Heart left ventricle (tissue), 16 donors: ENCODE results near the gene WDR87. TPM values are rescaled to one million over a fixed set of nuclear protein-coding genes. Genes with fewer than 3 reads are reported as not detected.

Source experiments
- ATAC-seq, 4 donors: fragments of 200-7000 bp; cut with Tn5 transposase; one replicate each; pipeline ENCODE4 v1.9.1; 2020 to 2022; ENCODE audit warnings: moderate library complexity in 4 of 4, mild to moderate bottlenecking in 3 of 4, moderate number of reproducible peaks in 1 of 4
- DNase-seq, 5 donors: peaks; one replicate each; pipeline ENCODE4 v3.0.0-alpha.2; 2020
- H3K27ac ChIP-seq, 12 donors: fragments of 200-600 bp; sonication (generic) in 4 of 12; one replicate each; pipeline versions ENCODE4 v1.5.0 to v1.8.0; 2016 to 2022; ENCODE audit warnings: mild to moderate bottlenecking in 2 of 12
- H3K27me3 ChIP-seq, 9 donors: fragments of 200-600 bp; sonication (generic) in 2 of 9; one replicate each; pipeline versions ENCODE4 v1.5.1 to v1.8.0; 2016 to 2022; ENCODE audit warnings: mild to moderate bottlenecking in 3 of 9
- H3K36me3 ChIP-seq, 9 donors: fragments of 200-600 bp; sonication (generic) in 2 of 9; one replicate each; pipeline versions ENCODE4 v1.5.0 to v1.8.0; 2018 to 2022; ENCODE audit warnings: mild to moderate bottlenecking in 2 of 9
- H3K4me1 ChIP-seq, 12 donors: fragments of 200-600 bp; sonication (generic) in 4 of 12; one replicate each; pipeline versions ENCODE4 v1.5.0 to v1.8.0; 2016 to 2022; ENCODE audit warnings: mild to moderate bottlenecking in 3 of 12
- H3K4me3 ChIP-seq, 12 donors: fragments of 200-600 bp; sonication (generic) in 4 of 12; one replicate each; pipeline versions ENCODE4 v1.5.0 to v1.8.0; 2017 to 2022; ENCODE audit warnings: mild to moderate bottlenecking in 9 of 12, moderate library complexity in 4 of 12
- H3K9me3 ChIP-seq, 12 donors: fragments of 200-600 bp; sonication (generic) in 4 of 12; one replicate each; pipeline versions ENCODE4 v1.5.0 to v1.8.0; 2016 to 2022; ENCODE audit warnings: mild to moderate bottlenecking in 1 of 12
- CTCF ChIP-seq, 12 donors: fragments of 200-600 bp; sonication (generic) in 4 of 12; IDR thresholded peaks; one replicate each; pipeline versions ENCODE4 v1.5.0 to v1.8.0; 2018 to 2022; ENCODE audit warnings: antibody characterized with exemption in 12 of 12, mild to moderate bottlenecking in 5 of 12
- POLR2A ChIP-seq, 2 donors: fragments of 450-650 bp; IDR thresholded peaks; one replicate each; pipeline ENCODE4 v1.6.1; 2017; ENCODE audit warnings: antibody characterized with exemption in 2 of 2, mild to moderate bottlenecking in 2 of 2, moderate library complexity in 2 of 2
- WGBS, 4 donors: extraction: QIAGEN DNeasy Blood & Tissue Kit in 2 of 4; methylation state at CpG; one replicate each; pipeline versions ENCODE4 v1.1.5 to v1.1.7; 2013 to 2018; 5-methylcytosine and 5-hydroxymethylcytosine counted together
- intact Hi-C, 10 donors: fragments of 100-400 bp; cut with DNase I; formaldehyde crosslinking; loops; one replicate each; pipeline versions ENCODE4 v1.11.1 to v1.14.2; 2022
- polyA plus RNA-seq, 2 donors: library from polyadenylated mRNA; stranded (reverse); fragments of 200-250 nt; gene quantifications; one replicate each; pipeline ENCODE4 v1.2.3, GENCODE V29; 2013
- total RNA-seq, 9 donors: library from RNA; depleted of rRNA in 2 of 9; stranded (reverse); fragments of >200 nt in 2 of 9; fragmentation: NEBNext Ultra II Directional in 3 of 9; extraction: Animal tissue kit (Norgen Biotek cat#: 25700) in 3 of 9; gene quantifications; one replicate each; pipeline versions ENCODE4 v1.1.0 to v1.2.4, GENCODE V29; 2016 to 2023
- donor health status: ischemic (EF 13 %, LVEDD 7.1; RV severe dilation, severe dysfunction).
- donor health status: healthy with polysubstance abuse.
- donor health status: DM: no; HTN: yes; CAD: no.
- donor health status: DM: no; HTN: no; CAD: no.
- donor health status: ischemic (EF 25% LVEDD 6.9; RV normal size, moderate dysfunction).
- donor health status: ischemic (EF 25% LVEDD 5.7; RV mildly dilated, moderate dysfunction).
- donor health status: healthy.
- donor health status: DM: yes; HTN: yes; CAD: no.
- donor health status: ischemic (EF 35%, LVEDD 5.7; RV mildly dilated, moderate dysfunction).
- donor health status: nonischemic (EF 11% LVEDD 7.7; RV severe dilation, severe dysfunction).
- donor health status: DM: yes; HTN: yes; CAD: no.
- donor health status: PGD.
- donor health status: ischemic (EF 29% LVEDD 5.4; RV normal size, mild dysfunction).
- donor health status: nonischemic (EF 23%, LVEDD 6.1; RV moderate dilation, normal function).

Gene WDR87
- total and polyA plus RNA-seq, 11 donors: not detected

- 89 to 95% (median 93%) methylated on average over 5 of the region's 5 CpGs for WGBS, 4 donors
- no peak for DNase-seq
- no peak for TF ChIP-seq CTCF (IDR thresholded peaks at IDR 0.05)
- TF ChIP-seq POLR2A (IDR thresholded peaks at IDR 0.05): no peak
- H3K36me3 ChIP-seq: no peaks in the 10 kb centered on the region
- no peaks in the 10 kb centered on the region for H3K27me3 ChIP-seq
- H3K9me3 ChIP-seq: no peaks in the 10 kb centered on the region
- H3K4me1 ChIP-seq: peaks cover 0 to 10% (median 0%) of the 10 kb centered on the region in 12 donors
- no peak for ATAC-seq
- no peak overlapping the region for H3K27ac ChIP-seq
- intact Hi-C loops: no loop called here
- H3K4me3 ChIP-seq: no peak overlapping the region
Observed at GRCh38 chr19:37947778-37948177, 41.4 kb upstream of the WDR87 start.

GRCh38 chr19:37946132-37946531, 39.7 kb upstream of the WDR87 start:
- Histone ChIP-seq H3K27ac (no peak overlapping the region), H3K4me1 (peaks cover 0 to 8% (median 0%) of the 10 kb centered on the region in 12 donors), H3K4me3 (no peak overlapping the region), H3K27me3 (no peaks in the 10 kb centered on the region), H3K36me3 (no peaks in the 10 kb centered on the region), H3K9me3 (no peaks in the 10 kb centered on the region)
- ATAC-seq (no peak), DNase-seq (no peak)
- TF ChIP-seq POLR2A (IDR thresholded peaks at IDR 0.05) (no peak), CTCF (IDR thresholded peaks at IDR 0.05) (no peak)
- 94 to 99% (median 96%) methylated on average over 6 of the region's 6 CpGs for WGBS, 4 donors
- intact Hi-C loops: no loop called here

- H3K27ac ChIP-seq: no peak overlapping the region
- ATAC-seq: no peak
- H3K4me1 ChIP-seq: peaks cover 0 to 4% (median 0%) of the 10 kb centered on the region in 12 donors
- no peak for DNase-seq
- H3K9me3 ChIP-seq: no peaks in the 10 kb centered on the region
- no peak overlapping the region for H3K4me3 ChIP-seq
- intact Hi-C loops: no loop called here
- H3K27me3 ChIP-seq: no peaks in the 10 kb centered on the region
- WGBS, 4 donors: 67 to 78% (median 69%) methylated on average over 5 of the region's 5 CpGs
- no peaks in the 10 kb centered on the region for H3K36me3 ChIP-seq
- no peak for TF ChIP-seq POLR2A (IDR thresholded peaks at IDR 0.05)
- no peak for TF ChIP-seq CTCF (IDR thresholded peaks at IDR 0.05)
Observed at GRCh38 chr19:37943480-37943879, 37.1 kb upstream of the WDR87 start.

GRCh38 chr19:37942516-37942902, 36.1 kb upstream of the WDR87 start:
- H3K36me3 ChIP-seq: no peaks in the 10 kb centered on the region
- no peak overlapping the region for H3K27ac ChIP-seq
- H3K4me1 ChIP-seq: peaks cover 0 to 4% (median 0%) of the 10 kb centered on the region in 12 donors
- WGBS, 4 donors: 91 to 95% (median 93%) methylated on average over 6 of the region's 6 CpGs
- TF ChIP-seq POLR2A (IDR thresholded peaks at IDR 0.05): no peak
- TF ChIP-seq CTCF (IDR thresholded peaks at IDR 0.05): no peak
- no peaks in the 10 kb centered on the region for H3K9me3 ChIP-seq
- intact Hi-C loops: no loop called here
- H3K4me3 ChIP-seq: no peak overlapping the region
- DNase-seq (no peak), ATAC-seq (no peak)
- H3K27me3 ChIP-seq: no peaks in the 10 kb centered on the region
